PC-9 (cell line): ENCODE data around the gene NAT8L.

Experiments
- EZH2 ChIP-seq: fragments of 200-600 bp; sonication (generic); IDR thresholded peaks from 2 replicates; pipeline ENCODE4 v1.8.0; 2017; ENCODE audit warnings: antibody characterized with exemption, low read depth
- TF ChIP-seq, protein P1 (sequence below): fragments of 200-600 bp; sonication (generic); conservative IDR thresholded peaks from 2 replicates; pipeline ENCODE4 v1.6.1; 2017; ENCODE audit warnings: mixed run types, antibody characterized with exemption, mild to moderate bottlenecking, moderate library complexity

- TF ChIP-seq, protein P1, sequence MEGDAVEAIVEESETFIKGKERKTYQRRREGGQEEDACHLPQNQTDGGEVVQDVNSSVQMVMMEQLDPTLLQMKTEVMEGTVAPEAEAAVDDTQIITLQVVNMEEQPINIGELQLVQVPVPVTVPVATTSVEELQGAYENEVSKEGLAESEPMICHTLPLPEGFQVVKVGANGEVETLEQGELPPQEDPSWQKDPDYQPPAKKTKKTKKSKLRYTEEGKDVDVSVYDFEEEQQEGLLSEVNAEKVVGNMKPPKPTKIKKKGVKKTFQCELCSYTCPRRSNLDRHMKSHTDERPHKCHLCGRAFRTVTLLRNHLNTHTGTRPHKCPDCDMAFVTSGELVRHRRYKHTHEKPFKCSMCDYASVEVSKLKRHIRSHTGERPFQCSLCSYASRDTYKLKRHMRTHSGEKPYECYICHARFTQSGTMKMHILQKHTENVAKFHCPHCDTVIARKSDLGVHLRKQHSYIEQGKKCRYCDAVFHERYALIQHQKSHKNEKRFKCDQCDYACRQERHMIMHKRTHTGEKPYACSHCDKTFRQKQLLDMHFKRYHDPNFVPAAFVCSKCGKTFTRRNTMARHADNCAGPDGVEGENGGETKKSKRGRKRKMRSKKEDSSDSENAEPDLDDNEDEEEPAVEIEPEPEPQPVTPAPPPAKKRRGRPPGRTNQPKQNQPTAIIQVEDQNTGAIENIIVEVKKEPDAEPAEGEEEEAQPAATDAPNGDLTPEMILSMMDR, result no peak
- TF ChIP-seq EZH2, result no peak
Observed at GRCh38 chr4:2044119-2044485, 15.0 kb upstream of the NAT8L start.
